ENCODE measurements around the gene THBD. TPM values are rescaled to one million over a fixed set of nuclear protein-coding genes. Genes with fewer than 3 reads are reported as not detected.

The THBD gene
- total RNA-seq, 1 donor from 2014 or later, result 22.7 TPM

GRCh38 chr20:23081263-23081819 lies 31.9 kb upstream of the THBD start:
- Mint-ChIP-seq H3K4me1 (ENCODE audit: low read depth, unreplicated experiment) (no peaks in the 10 kb centered on the region), H3K27ac (ENCODE audit: unreplicated experiment) (no peak overlapping the region), H3K9me3 (ENCODE audit: unreplicated experiment) (peaks cover 1% of the 10 kb centered on the region), H3K27me3 (ENCODE audit: low read depth, unreplicated experiment) (peaks cover 17% of the 10 kb centered on the region), H3K4me3 (ENCODE audit: unreplicated experiment) (no peak overlapping the region), H3K36me3 (ENCODE audit: low read depth, unreplicated experiment) (no peaks in the 10 kb centered on the region)
- no peak overlapping the region for H3K4me3 ChIP-seq (ENCODE audit: insufficient read depth, low read depth, low read length)
- H3K27ac ChIP-seq (ENCODE audit: low read depth, low read length), result no peak overlapping the region
- no peaks in the 10 kb centered on the region for H3K27me3 ChIP-seq (ENCODE audit: insufficient read depth, low read length)
- no peaks in the 10 kb centered on the region for H4K20me1 ChIP-seq (ENCODE audit: insufficient read depth, low read length)
- H3K4me1 ChIP-seq (ENCODE audit: insufficient read depth, low read length), result peaks cover 2% of the 10 kb centered on the region
- TF ChIP-seq EZH2 (IDR thresholded peaks at IDR 0.05; ENCODE audit: insufficient read depth, low read length), result no peak
- TF ChIP-seq CTCF (IDR thresholded peaks at IDR 0.05; ENCODE audit: insufficient read depth, low read depth, low read length), result no peak
- no peak for FAIRE-seq
- DNase-seq (ENCODE audit: low read depth), result no peak
- H3K9ac ChIP-seq (ENCODE audit: low read length), result no peak overlapping the region
- no peak overlapping the region for H2AFZ ChIP-seq (ENCODE audit: low read depth, low read length)
- H3K9me3 ChIP-seq (ENCODE audit: insufficient read depth, low read depth, low read length), result no peaks in the 10 kb centered on the region
- H3K36me3 ChIP-seq (ENCODE audit: insufficient read depth, low read length), result no peaks in the 10 kb centered on the region
- H3K79me2 ChIP-seq (ENCODE audit: insufficient read depth, low read length), result no peaks in the 10 kb centered on the region
- H3K4me2 ChIP-seq (ENCODE audit: low read length), result no peak overlapping the region

GRCh38 chr20:23080521-23080920 lies 31.0 kb upstream of the THBD start:
- Mint-ChIP-seq H3K4me1 (ENCODE audit: low read depth, unreplicated experiment) (no peaks in the 10 kb centered on the region), H3K27ac (ENCODE audit: unreplicated experiment) (no peak overlapping the region), H3K4me3 (ENCODE audit: unreplicated experiment) (no peak overlapping the region), H3K27me3 (ENCODE audit: low read depth, unreplicated experiment) (peaks cover 17% of the 10 kb centered on the region), H3K36me3 (ENCODE audit: low read depth, unreplicated experiment) (no peaks in the 10 kb centered on the region), H3K9me3 (ENCODE audit: unreplicated experiment) (peaks cover 1% of the 10 kb centered on the region)
- Histone ChIP-seq H3K4me1 (ENCODE audit: insufficient read depth, low read length) (no peaks in the 10 kb centered on the region), H3K9ac (ENCODE audit: low read length) (no peak overlapping the region), H3K27ac (ENCODE audit: low read depth, low read length) (no peak overlapping the region), H3K36me3 (ENCODE audit: insufficient read depth, low read length) (no peaks in the 10 kb centered on the region), H3K4me3 (ENCODE audit: insufficient read depth, low read depth, low read length) (no peak overlapping the region), H3K79me2 (ENCODE audit: insufficient read depth, low read length) (no peaks in the 10 kb centered on the region), H3K9me3 (ENCODE audit: insufficient read depth, low read depth, low read length) (no peaks in the 10 kb centered on the region), H2AFZ (ENCODE audit: low read depth, low read length) (no peak overlapping the region), H3K27me3 (ENCODE audit: insufficient read depth, low read length) (no peaks in the 10 kb centered on the region), H3K4me2 (ENCODE audit: low read length) (no peak overlapping the region), H4K20me1 (ENCODE audit: insufficient read depth, low read length) (no peaks in the 10 kb centered on the region)
- TF ChIP-seq CTCF (IDR thresholded peaks at IDR 0.05; ENCODE audit: insufficient read depth, low read depth, low read length) (no peak), EZH2 (IDR thresholded peaks at IDR 0.05; ENCODE audit: insufficient read depth, low read length) (no peak)
- DNase-seq (ENCODE audit: low read depth) (no peak), FAIRE-seq (no peak)

- H3K4me1 ChIP-seq (ENCODE audit: insufficient read depth, low read length), result no peaks in the 10 kb centered on the region
- no peak overlapping the region for H3K4me3 ChIP-seq (ENCODE audit: insufficient read depth, low read depth, low read length)
- FAIRE-seq (no peak), DNase-seq (ENCODE audit: low read depth) (no peak)
- peaks cover 17% of the 10 kb centered on the region for H3K27me3 Mint-ChIP-seq (ENCODE audit: low read depth, unreplicated experiment)
- no peaks in the 10 kb centered on the region for H3K27me3 ChIP-seq (ENCODE audit: insufficient read depth, low read length)
- H3K4me3 Mint-ChIP-seq (ENCODE audit: unreplicated experiment), result no peak overlapping the region
- H2AFZ ChIP-seq (ENCODE audit: low read depth, low read length), result no peak overlapping the region
- H3K79me2 ChIP-seq (ENCODE audit: insufficient read depth, low read length), result no peaks in the 10 kb centered on the region
- H3K9me3 Mint-ChIP-seq (ENCODE audit: unreplicated experiment), result peaks cover 1% of the 10 kb centered on the region
- no peak overlapping the region for H3K4me2 ChIP-seq (ENCODE audit: low read length)
- TF ChIP-seq CTCF (IDR thresholded peaks at IDR 0.05; ENCODE audit: insufficient read depth, low read depth, low read length) (no peak), EZH2 (IDR thresholded peaks at IDR 0.05; ENCODE audit: insufficient read depth, low read length) (no peak)
- no peak overlapping the region for H3K27ac Mint-ChIP-seq (ENCODE audit: unreplicated experiment)
- H4K20me1 ChIP-seq (ENCODE audit: insufficient read depth, low read length), result no peaks in the 10 kb centered on the region
- H3K36me3 Mint-ChIP-seq (ENCODE audit: low read depth, unreplicated experiment), result no peaks in the 10 kb centered on the region
- no peaks in the 10 kb centered on the region for H3K4me1 Mint-ChIP-seq (ENCODE audit: low read depth, unreplicated experiment)
- no peaks in the 10 kb centered on the region for H3K9me3 ChIP-seq (ENCODE audit: insufficient read depth, low read depth, low read length)
- H3K36me3 ChIP-seq (ENCODE audit: insufficient read depth, low read length), result no peaks in the 10 kb centered on the region
- H3K9ac ChIP-seq (ENCODE audit: low read length), result no peak overlapping the region
- no peak overlapping the region for H3K27ac ChIP-seq (ENCODE audit: low read depth, low read length)
Observed at GRCh38 chr20:23079926-23080325, 30.5 kb upstream of the THBD start.
